Measurements from ENCODE around the gene MT1E.
A peak's percentile ranks its signal among the peaks of the same experiment; 100 is the strongest.
"Not testable (repeated sequence)": the region's sequence is repeated elsewhere in the genome, so short reads cannot be mapped to it uniquely, and the experiment has no call there.

The MT1E gene

DNA sequence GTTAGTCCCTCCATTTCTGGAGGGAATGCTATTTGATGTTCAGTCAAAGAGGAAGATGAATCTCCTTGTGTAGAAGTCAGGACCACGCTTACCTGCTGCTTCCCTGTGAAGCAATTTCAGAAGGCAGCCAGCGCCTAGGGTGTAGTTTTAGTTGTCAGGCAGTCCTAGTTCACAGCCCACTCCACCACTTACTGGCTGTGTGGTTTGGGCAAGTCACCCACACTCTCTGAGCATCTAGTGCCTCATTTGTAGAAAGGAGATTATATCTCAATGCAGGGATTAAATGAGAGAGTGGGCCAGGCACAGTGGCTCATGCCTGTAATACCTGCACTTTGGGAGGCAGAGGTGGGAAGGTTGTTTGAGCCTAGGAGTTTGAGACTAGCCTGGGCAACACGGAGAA lies 46.6 kb downstream of the MT1E start:
- not testable (repeated sequence) for DNase-seq (ENCODE audit: low read depth, low spot score)

DNA sequence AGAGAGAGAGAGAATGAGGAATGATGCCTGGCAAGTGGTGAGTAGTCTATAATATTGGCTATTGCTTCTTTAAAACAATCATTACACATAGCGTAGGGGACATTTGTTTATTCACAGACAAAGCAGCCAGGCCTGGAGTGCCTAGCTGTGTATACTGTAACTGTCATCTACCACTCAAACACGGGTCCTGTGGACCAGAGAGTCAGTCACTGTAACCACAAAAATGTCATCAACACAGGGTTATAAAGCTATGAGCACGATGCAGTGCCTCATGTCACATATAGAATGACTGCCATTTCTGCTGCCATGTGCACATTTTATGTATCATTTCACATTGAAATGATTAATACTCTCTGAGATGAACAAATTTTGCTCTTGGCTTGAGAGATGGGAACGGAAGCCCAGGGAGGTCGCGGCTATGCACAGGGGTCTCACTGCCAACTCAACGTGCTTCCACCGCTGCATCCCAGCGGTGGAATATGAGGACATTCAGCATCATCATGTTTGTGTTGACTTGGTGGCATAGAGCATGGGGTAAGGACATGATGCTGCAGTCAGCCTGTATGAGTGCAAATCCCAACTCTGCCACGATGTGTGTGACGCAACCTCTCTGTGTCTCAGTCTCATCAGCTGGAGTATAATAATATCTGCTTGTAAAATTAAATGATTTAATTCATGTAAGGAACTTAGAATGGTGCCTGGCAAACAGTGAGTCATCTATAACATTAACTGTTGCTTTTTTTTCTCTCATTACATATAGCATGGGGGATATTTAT lies 47.4 kb downstream of the MT1E start:
- no peak for DNase-seq (ENCODE audit: low read depth, low spot score)

DNA sequence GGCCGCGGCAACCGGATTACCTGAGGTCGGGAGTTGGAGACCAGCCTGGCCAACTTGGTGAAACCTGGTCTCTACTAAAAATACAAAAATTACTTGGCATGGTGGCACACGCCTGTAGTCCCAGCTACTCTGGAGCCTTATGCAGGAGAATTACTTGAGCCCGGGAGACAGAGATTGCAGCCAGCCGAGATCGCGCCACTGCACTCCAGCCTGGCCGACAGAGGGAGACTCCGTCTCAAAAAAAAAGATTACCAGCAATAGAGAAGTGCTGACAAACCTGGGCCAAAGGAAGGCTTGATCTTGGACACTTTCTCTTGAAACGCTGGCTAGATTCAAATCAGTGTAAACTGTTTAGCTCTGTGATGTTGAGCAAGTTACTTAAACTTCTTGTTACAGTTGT lies 48.3 kb downstream of the MT1E start:
- DNase-seq (ENCODE audit: low read depth, low spot score), result no peak

DNA sequence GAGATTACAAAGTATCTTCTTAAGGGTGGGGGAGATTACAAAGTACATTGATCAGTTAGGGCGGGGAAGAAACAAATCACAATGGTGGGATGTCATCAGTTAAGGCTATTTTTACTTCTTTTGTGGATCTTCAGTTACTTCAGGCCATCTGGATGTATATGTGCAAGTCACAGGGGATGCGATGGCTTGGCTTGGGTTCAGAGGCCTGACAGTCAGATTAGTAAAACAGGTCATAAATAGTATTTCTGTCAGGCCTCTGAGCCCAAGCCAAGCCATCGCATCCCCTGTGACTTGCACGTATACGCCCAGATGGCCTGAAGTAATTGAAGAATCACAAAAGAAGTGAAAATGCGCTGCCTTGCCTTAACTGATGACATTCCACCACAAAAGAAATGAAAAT lies 49.0 kb downstream of the MT1E start:
- DNase-seq (ENCODE audit: low read depth, low spot score), result not testable (repeated sequence)

DNA sequence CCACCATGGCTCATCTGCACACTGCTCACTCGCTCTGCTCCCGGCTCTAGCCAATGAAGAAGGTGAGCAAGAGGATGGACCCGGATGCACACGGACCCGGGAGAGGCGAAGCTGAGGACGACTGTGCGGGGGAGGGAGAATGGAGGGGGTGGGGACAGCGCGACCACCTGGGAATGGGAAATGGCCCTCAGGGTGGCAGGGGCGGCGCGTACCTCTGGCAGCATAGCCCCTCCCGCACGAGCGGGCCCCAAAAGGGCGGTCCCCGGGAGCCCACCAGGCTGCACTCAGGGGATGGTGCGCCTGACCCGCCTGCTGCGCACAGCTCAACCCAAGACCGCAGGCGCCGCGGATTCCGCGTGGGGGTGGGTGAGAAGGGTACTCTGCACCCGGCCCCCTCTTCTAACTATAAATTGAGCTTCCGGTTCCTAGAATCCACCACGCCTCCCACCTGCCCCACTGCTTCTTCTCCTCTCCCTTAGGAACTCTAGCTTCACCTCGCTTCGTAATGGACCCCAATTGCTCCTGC lies 50.2 kb downstream of the MT1E start:
- DNase-seq (ENCODE audit: low read depth, low spot score), result peak; percentile 16

Measured in activated CD4-positive, CD25-positive, alpha-beta regulatory T cell treated with anti-CD3 and anti-CD28 coated beads, Interleukin-2, amount 50 U/mL, for 16 hours (primary cell).